Panc1 (cell line): Measurements from ENCODE around the gene SKA2. TPM values are rescaled to one million over a fixed set of nuclear protein-coding genes. Genes with fewer than 3 reads are reported as not detected.

Experiments
- ATAC-seq: fragments of 200-7000 bp; cut with Tn5 transposase; 2 replicates; pipeline ENCODE4 v1.9.1; 2020; ENCODE audit warnings: mild to moderate bottlenecking, moderate library complexity
- BruUV-seq: library from RNA; stranded (reverse); fragments of 400-500 nt; replicated peaks from 2 replicates; lab custom pipeline; 2021; lab: Mats Ljungman, UMichigan
- CTCF ChIA-PET: fragments of 300-600 bp; sonication (Branson Sonifier 250); formaldehyde crosslinking; loops from one replicate; lab custom pipeline; 2022; ENCODE audit warnings: antibody characterized with exemption; lab: Charles Lee
- POLR2A ChIA-PET: fragments of 300-600 bp; sonication (Branson Sonifier 250); formaldehyde crosslinking; loops from one replicate; lab custom pipeline; 2022; ENCODE audit warnings: antibody characterized with exemption; lab: Charles Lee
- DNase-seq: peaks from one replicate; pipeline ENCODE4 v3.0.0-alpha.2; 2010; ENCODE audit warnings: low read depth, low spot score
- H3K27ac ChIP-seq: 2 replicates; pipeline ENCODE4 v1.5.1; 2011; ENCODE audit warnings: mild to moderate bottlenecking, low read length, inconsistent platforms
- H3K27me3 ChIP-seq: fragments of 200-500 bp; sonication (Bioruptor generic); 2 replicates; pipeline ENCODE4 v1.6.0; 2014; ENCODE audit warnings: low read length, inconsistent platforms; ENCODE audit not compliant: control insufficient read depth, insufficient read depth
- H3K36me3 ChIP-seq: fragments of 200-500 bp; sonication (Bioruptor generic); 2 replicates; pipeline ENCODE4 v1.5.1; 2014; ENCODE audit warnings: inconsistent platforms, mild to moderate bottlenecking, low read length, moderate library complexity; ENCODE audit not compliant: control insufficient read depth, insufficient read depth
- H3K4me1 ChIP-seq: 2 replicates; pipeline ENCODE4 v1.5.1; 2011; ENCODE audit warnings: inconsistent platforms, mild to moderate bottlenecking, low read length, moderate library complexity; ENCODE audit not compliant: control insufficient read depth, insufficient read depth
- H3K4me3 ChIP-seq, 2 experiments: 2 replicates each; pipeline ENCODE4 v1.5.1; 2011 to 2012; ENCODE audit warnings: low read depth in 2 of 2, low read length in 2 of 2, mild to moderate bottlenecking in 2 of 2, inconsistent platforms in 1 of 2, moderate library complexity in 1 of 2
- H3K9me3 ChIP-seq: fragments of 200-500 bp; sonication (Bioruptor generic); 2 replicates; pipeline ENCODE4 v1.5.1; 2014; ENCODE audit warnings: low read depth, mild to moderate bottlenecking, inconsistent platforms, low read length, moderate library complexity; ENCODE audit not compliant: control insufficient read depth, insufficient read depth
- CTCF ChIP-seq: fragments of 450-650 bp; IDR thresholded peaks from 2 replicates; pipeline ENCODE4 v1.5.1; 2017; ENCODE audit warnings: mild to moderate bottlenecking
- POLR2AphosphoS5 ChIP-seq: IDR thresholded peaks from 2 replicates; pipeline ENCODE4 v1.6.1; 2012; ENCODE audit warnings: mild to moderate bottlenecking, low read depth, low read length, moderate library complexity
- REST ChIP-seq, 2 experiments: IDR thresholded peaks; 2 replicates each; pipeline ENCODE4 v1.6.1; 2011 to 2012; ENCODE audit warnings: low read depth in 2 of 2, control low read depth in 1 of 2, low read length in 1 of 2, mild to moderate bottlenecking in 1 of 2, moderate library complexity in 1 of 2; ENCODE audit not compliant: insufficient read depth in 1 of 2
- SIN3A ChIP-seq: IDR thresholded peaks from 2 replicates; pipeline ENCODE4 v1.6.1; 2012; ENCODE audit warnings: low read depth, mild to moderate bottlenecking, low read length, moderate library complexity, borderline replicate concordance; ENCODE audit not compliant: insufficient read depth
- TCF7L2 ChIP-seq: IDR thresholded peaks from 2 replicates; pipeline ENCODE4 v1.6.1; 2011; ENCODE audit warnings: mild to moderate bottlenecking, low read depth, low read length, inconsistent platforms
- in situ Hi-C: cut with HindIII; loops from 2 replicates; pipeline ENCODE4 v1.10.0; 2016; ENCODE audit warnings: low sequenced_read_pairs, low pct_unique_long_range_greater_than_20kb
- intact Hi-C: fragments of 100-400 bp; cut with micrococcal nuclease; formaldehyde crosslinking; loops from one replicate; pipeline ENCODE4 v1.10.0; 2022; ENCODE audit not compliant: unreplicated experiment
- total RNA-seq: library from RNA; stranded (reverse); gene quantifications from one replicate; pipeline ENCODE4 v1.2.1, GENCODE V29; 2021; ENCODE audit not compliant: unreplicated experiment

SKA2 gene
- total RNA-seq, 1 experiment from 2014 or later, result 30.3 TPM

GRCh38 chr17:59115474-59115873 lies 39.5 kb downstream of the SKA2 start:
- DNase-seq, result no peak
- Histone ChIP-seq H3K9me3 (no peaks in the 10 kb centered on the region), H3K27me3 (no peaks in the 10 kb centered on the region), H3K27ac (no peak overlapping the region), H3K4me1 (no peaks in the 10 kb centered on the region), H3K36me3 (peaks cover 2% of the 10 kb centered on the region; the same call in 1 of the 2 replicates), H3K4me3 (no peak overlapping the region)
- no peak for ATAC-seq
- intact Hi-C loops, result no loop called here
- ChIA-PET CTCF (no interaction called here), POLR2A (no interaction called here)
- BruUV-seq, result no TSS peak
- TF ChIP-seq POLR2AphosphoS5 (no peak), REST (IDR thresholded peaks at IDR 0.05; ENCODE audit: insufficient read depth in 1 of 2, low read depth in 2 of 2, low read length in 1 of 2) (no peak), SIN3A (no peak), TCF7L2 (no peak), CTCF (no peak)
- in situ Hi-C loops, result no loop called here

DNA sequence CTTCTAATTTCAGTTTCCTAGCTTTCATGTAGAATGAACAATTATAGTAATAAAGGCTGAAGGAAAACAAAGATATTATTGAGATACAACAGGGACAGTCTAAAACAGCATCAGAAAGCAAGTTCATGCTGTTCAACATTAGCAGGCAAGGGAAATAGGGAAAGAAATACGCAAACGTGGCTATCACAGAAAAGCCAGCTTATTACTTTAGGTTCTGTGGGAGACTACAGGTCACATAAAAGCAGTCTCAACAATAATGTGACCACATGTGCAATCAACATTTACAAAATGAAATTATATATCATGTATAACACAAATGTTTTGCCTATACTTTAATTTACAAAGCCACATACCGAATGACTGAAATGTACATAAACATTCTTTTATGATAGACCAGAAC lies 43.4 kb downstream of the SKA2 start:
- H3K4me1 ChIP-seq, result no peaks in the 10 kb centered on the region
- POLR2A ChIA-PET, result no interaction called here
- in situ Hi-C loops (no loop called here), intact Hi-C loops (no loop called here)
- no peak for TF ChIP-seq SIN3A
- no peak for TF ChIP-seq REST (IDR thresholded peaks at IDR 0.05; ENCODE audit: insufficient read depth in 1 of 2, low read depth in 2 of 2, low read length in 1 of 2)
- no peak for TF ChIP-seq TCF7L2
- TF ChIP-seq CTCF, result no peak
- TF ChIP-seq POLR2AphosphoS5, result no peak
- H3K4me3 ChIP-seq, result no peak overlapping the region
- BruUV-seq, result no TSS peak
- H3K9me3 ChIP-seq, result no peaks in the 10 kb centered on the region
- no peaks in the 10 kb centered on the region for H3K27me3 ChIP-seq
- no peak for DNase-seq
- no peak overlapping the region for H3K27ac ChIP-seq
- CTCF ChIA-PET, result no interaction called here
- ATAC-seq, result no peak
- H3K36me3 ChIP-seq, result no peaks in the 10 kb centered on the region; the same call in none of the 2 replicates
